Upper lobe of left lung (tissue), 6 donors: Measurements from ENCODE around the gene WLS. TPM values are rescaled to one million over a fixed set of nuclear protein-coding genes. Genes with fewer than 3 reads are reported as not detected.

Source experiments
- ATAC-seq, 2 donors: fragments of 200-7000 bp; cut with Tn5 transposase; one replicate each; pipeline ENCODE4 v1.9.1; 2022; ENCODE audit warnings: mild to moderate bottlenecking in 2 of 2, moderate library complexity in 2 of 2; ENCODE audit not compliant: low FRiP score in 2 of 2
- DNase-seq, 2 donors: peaks; one replicate each; pipeline ENCODE4 v3.0.0-alpha.2; 2019 to 2020
- H3K27ac ChIP-seq, 4 donors: fragments of 200-600 bp; sonication (generic); one replicate each; pipeline ENCODE4 v1.5.1; 2016 to 2019
- H3K27me3 ChIP-seq, 4 donors: fragments of 200-600 bp; sonication (generic); one replicate each; pipeline ENCODE4 v1.5.1; 2017 to 2019
- H3K36me3 ChIP-seq, 4 donors: fragments of 200-600 bp; sonication (generic); one replicate each; pipeline ENCODE4 v1.5.1; 2016 to 2019
- H3K4me1 ChIP-seq, 4 donors: fragments of 200-600 bp; sonication (generic); one replicate each; pipeline ENCODE4 v1.5.1; 2018 to 2019
- H3K4me3 ChIP-seq, 4 donors: fragments of 200-600 bp; sonication (generic); one replicate each; pipeline ENCODE4 v1.5.1; 2017 to 2019; ENCODE audit warnings: mild to moderate bottlenecking in 2 of 4, moderate library complexity in 1 of 4
- H3K9me3 ChIP-seq, 4 donors: fragments of 200-600 bp; sonication (generic); one replicate each; pipeline ENCODE4 v1.5.1; 2018 to 2019
- CTCF ChIP-seq, 6 experiments: fragments of 450-650 bp in 4 of 6; fragments of 200-600 bp in 2 of 6; sonication (generic) in 2 of 6; IDR thresholded peaks; one replicate each; pipeline ENCODE4 v1.5.1; 2016 to 2019; ENCODE audit warnings: antibody characterized with exemption in 6 of 6
- EP300 ChIP-seq, 4 donors: sonication (generic); formaldehyde crosslinking; IDR thresholded peaks; one replicate each; pipeline ENCODE4 v1.5.1; 2017; ENCODE audit warnings: antibody characterized with exemption in 4 of 4, control low read depth in 2 of 4
- POLR2A ChIP-seq, 4 donors: fragments of 450-650 bp; IDR thresholded peaks; one replicate each; pipeline ENCODE4 v1.5.1; 2016 to 2017; ENCODE audit warnings: antibody characterized with exemption in 4 of 4, mild to moderate bottlenecking in 2 of 4
- POLR2AphosphoS5 ChIP-seq, 2 donors: sonication (generic); formaldehyde crosslinking; IDR thresholded peaks; one replicate each; pipeline ENCODE4 v1.5.1; 2017; ENCODE audit warnings: antibody characterized with exemption in 2 of 2
- WGBS, 2 donors: methylation state at CpG; one replicate each; pipeline ENCODE4 v1.1.5; 2017 to 2018; 5-methylcytosine and 5-hydroxymethylcytosine counted together
- total RNA-seq, 6 donors: library from RNA; depleted of rRNA in 4 of 6; stranded (reverse); fragments of >200 nt in 4 of 6; gene quantifications; one replicate each; pipeline versions ENCODE4 v1.1.0 to v1.2.1, GENCODE V29; 2016 to 2021
- donor health status: DM: no; HTN: no; CAD: no; lungs with moderate emphysema.
- donor health status: DM: no; HTN: yes; CAD: no; lungs with severe emphysema.

WLS gene
- total RNA-seq, 6 donors from 2014 or later = 33.5 to 113 (median 61.3) TPM

- DNase-seq (no peak), ATAC-seq (no peak)
- no peak for TF ChIP-seq POLR2A (IDR thresholded peaks at IDR 0.05)
- no peak for TF ChIP-seq CTCF (IDR thresholded peaks at IDR 0.05)
- TF ChIP-seq POLR2AphosphoS5 (IDR thresholded peaks at IDR 0.05) = no peak
- no peak for TF ChIP-seq EP300 (IDR thresholded peaks at IDR 0.05)
- Histone ChIP-seq H3K36me3 (no peaks in the 10 kb centered on the region), H3K9me3 (no peaks in the 10 kb centered on the region), H3K4me1 (peaks cover 20 to 28% (median 24%) of the 10 kb centered on the region in 4 donors), H3K27me3 (no peaks in the 10 kb centered on the region), H3K27ac (no peak overlapping the region), H3K4me3 (no peak overlapping the region)
- 94 to 98% methylated on average over 2 of the region's 2 CpGs for WGBS, 2 donors
These were observed 32.7 kb downstream of the WLS start for GRCh38 chr1:68199603-68200002.

GRCh38 chr1:68198752-68199151 is 33.6 kb downstream of the WLS start:
- Histone ChIP-seq H3K27me3 (no peaks in the 10 kb centered on the region), H3K27ac (no peak overlapping the region)
- no peak for ATAC-seq

GRCh38 chr1:68197891-68198290 is 34.4 kb downstream of the WLS start:
- DNase-seq (no peak), ATAC-seq (no peak)
- no peak for TF ChIP-seq CTCF (IDR thresholded peaks at IDR 0.05)
- TF ChIP-seq EP300 (IDR thresholded peaks at IDR 0.05) = no peak
- TF ChIP-seq POLR2A (IDR thresholded peaks at IDR 0.05) = no peak
- TF ChIP-seq POLR2AphosphoS5 (IDR thresholded peaks at IDR 0.05) = no peak
- no peaks in the 10 kb centered on the region for H3K27me3 ChIP-seq
- no peak overlapping the region for H3K27ac ChIP-seq
- H3K9me3 ChIP-seq = no peaks in the 10 kb centered on the region
- H3K36me3 ChIP-seq = peaks cover 0 to 4% (median 0%) of the 10 kb centered on the region in 4 donors
- peaks cover 20 to 27% (median 23%) of the 10 kb centered on the region in 4 donors for H3K4me1 ChIP-seq
- H3K4me3 ChIP-seq = no peak overlapping the region
- WGBS, 2 donors = 58 to 74% methylated on average over 1 of the region's 1 CpG

More at GRCh38 chr1:68198752-68199151, 33.6 kb downstream of the WLS start:
- Histone ChIP-seq H3K36me3 (no peaks in the 10 kb centered on the region), H3K4me3 (no peak overlapping the region), H3K4me1 (peaks cover 20 to 27% (median 23%) of the 10 kb centered on the region in 4 donors), H3K9me3 (no peaks in the 10 kb centered on the region)
- TF ChIP-seq CTCF (IDR thresholded peaks at IDR 0.05) (no peak), POLR2A (IDR thresholded peaks at IDR 0.05) (no peak), POLR2AphosphoS5 (IDR thresholded peaks at IDR 0.05) (no peak), EP300 (IDR thresholded peaks at IDR 0.05) (no peak)
- WGBS, 2 donors = 45 to 80% methylated on average over 2 of the region's 2 CpGs
- no peak for DNase-seq

GRCh38 chr1:68197461-68197860 is 34.9 kb downstream of the WLS start:
- ATAC-seq = no peak
- H3K27me3 ChIP-seq = no peaks in the 10 kb centered on the region
- peaks cover 20 to 27% (median 23%) of the 10 kb centered on the region in 4 donors for H3K4me1 ChIP-seq
- H3K36me3 ChIP-seq = peaks cover 0 to 4% (median 0%) of the 10 kb centered on the region in 4 donors
- H3K27ac ChIP-seq = no peak overlapping the region
- no peak overlapping the region for H3K4me3 ChIP-seq
- 66 to 75% methylated on average over 2 of the region's 2 CpGs for WGBS, 2 donors
- no peak for DNase-seq
- H3K9me3 ChIP-seq = no peaks in the 10 kb centered on the region
- no peak for TF ChIP-seq EP300 (IDR thresholded peaks at IDR 0.05)
- no peak for TF ChIP-seq POLR2AphosphoS5 (IDR thresholded peaks at IDR 0.05)
- TF ChIP-seq POLR2A (IDR thresholded peaks at IDR 0.05) = no peak
- TF ChIP-seq CTCF (IDR thresholded peaks at IDR 0.05) = no peak

- peak overlapping the region in 1 of 4 donors; percentile 19 for H3K27ac ChIP-seq
- H3K4me1 ChIP-seq = peaks cover 18 to 23% (median 19%) of the 10 kb centered on the region in 4 donors
- no peak for ATAC-seq
These were observed 35.6 kb downstream of the WLS start for GRCh38 chr1:68196676-68197075.

More at GRCh38 chr1:68196676-68197075, 35.6 kb downstream of the WLS start:
- WGBS, 2 donors = 70 to 71% methylated on average over 3 of the region's 3 CpGs
- H3K4me3 ChIP-seq = no peak overlapping the region
- no peaks in the 10 kb centered on the region for H3K9me3 ChIP-seq
- no peaks in the 10 kb centered on the region for H3K27me3 ChIP-seq
- TF ChIP-seq EP300 (IDR thresholded peaks at IDR 0.05) (no peak), POLR2AphosphoS5 (IDR thresholded peaks at IDR 0.05) (no peak), CTCF (IDR thresholded peaks at IDR 0.05) (no peak), POLR2A (IDR thresholded peaks at IDR 0.05) (no peak)
- DNase-seq = no peak
- H3K36me3 ChIP-seq = peaks cover 0 to 10% (median 0%) of the 10 kb centered on the region in 4 donors
